ENCODE measurements around the gene SYT12.

DNA sequence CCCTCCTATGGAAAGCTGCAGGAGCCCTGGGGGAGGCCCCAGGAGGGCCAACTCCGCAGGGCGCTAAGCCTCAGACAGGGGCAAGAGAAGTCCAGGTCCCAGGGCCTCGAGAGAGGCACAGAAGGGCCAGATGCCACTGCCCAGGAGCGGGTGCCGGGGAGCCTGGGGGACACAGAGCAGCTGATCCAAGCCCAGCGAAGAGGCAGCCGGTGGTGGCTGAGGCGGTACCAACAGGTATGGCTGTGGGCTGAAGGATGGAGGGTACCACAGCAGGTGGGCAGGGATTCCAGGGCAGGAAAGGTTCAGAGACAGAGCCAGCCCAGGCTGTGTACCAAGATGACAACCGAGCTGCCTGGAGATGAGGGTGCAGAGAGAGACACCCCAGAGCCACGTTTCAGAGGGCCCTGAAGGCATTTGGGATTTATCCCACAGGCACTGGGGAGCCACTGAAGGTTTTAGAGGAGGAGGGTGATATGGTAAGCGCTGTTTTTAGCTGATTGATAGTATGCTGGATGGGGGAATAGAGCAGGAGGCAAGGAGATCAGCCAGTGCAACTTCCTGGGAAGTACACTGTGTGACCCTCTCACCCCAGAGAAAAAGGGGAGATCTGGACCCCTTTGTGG, 47.4 kb upstream of the SYT12 start:
- TF ChIP-seq POLR2AphosphoS5 (IDR thresholded peaks at IDR 0.05) (no peak), POLR2A (IDR thresholded peaks at IDR 0.05; ENCODE audit: low read depth) (no peak)
